SK-N-SH (cell line): ENCODE data around the gene RARA. TPM values are rescaled to one million over a fixed set of nuclear protein-coding genes. Genes with fewer than 3 reads are reported as not detected.

Source experiments
- CTCF ChIA-PET: fragments of 300-600, 350-600 bp; formaldehyde crosslinking; extraction: SDS; loops from one replicate; lab custom pipeline; 2021; lab: Yijun Ruan, JAX
- POLR2A ChIA-PET: fragments of 350-600 bp; sonication (Branson Sonifier 250); formaldehyde crosslinking; extraction: SDS; loops from one replicate; lab custom pipeline; 2020; ENCODE audit warnings: antibody characterized with exemption, inconsistent platforms; lab: Yijun Ruan, JAX
- DNase-seq: peaks from one replicate; pipeline ENCODE4 v3.0.0; 2012
- H2AFZ ChIP-seq: fragments of 200-600 bp; sonication (generic); 2 replicates; pipeline ENCODE4 v1.8.1; 2016; ENCODE audit warnings: antibody characterized with exemption, mild to moderate bottlenecking, low read depth
- H3F3A ChIP-seq: fragments of 200-600 bp; sonication (generic); replicated peaks from 2 replicates; pipeline ENCODE3; 2016; ENCODE audit warnings: antibody characterized with exemption, mild to moderate bottlenecking; ENCODE audit not compliant: insufficient read depth
- H3K27ac ChIP-seq, 2 experiments: fragments of 200-500 bp in 1 of 2; fragments of 200-600 bp in 1 of 2; sonication (Bioruptor generic) in 1 of 2; sonication (generic), shearing (Covaris generic) in 1 of 2; 2 replicates each; pipeline versions ENCODE4 v1.5.1 to v1.6.1; 2014 to 2016; ENCODE audit warnings: low read depth in 2 of 2, inconsistent platforms in 1 of 2, low read length in 1 of 2, mild to moderate bottlenecking in 1 of 2, mixed read lengths in 1 of 2
- H3K27me3 ChIP-seq: fragments of 200-600 bp; sonication (generic), shearing (Covaris generic); 2 replicates; pipeline ENCODE4 v1.6.1; 2016; ENCODE audit warnings: mixed run types; ENCODE audit not compliant: insufficient read depth
- H3K36me3 ChIP-seq, 2 experiments: fragments of 200-500 bp in 1 of 2; fragments of 200-600 bp in 1 of 2; sonication (Bioruptor generic) in 1 of 2; sonication (generic) in 1 of 2; replicated peaks in 1 of 2; 2 replicates each; pipeline versions ENCODE3 to v1.5.1; 2014 to 2016; ENCODE audit warnings: low read length in 1 of 2, mild to moderate bottlenecking in 1 of 2; ENCODE audit not compliant: insufficient read depth in 2 of 2, control insufficient read depth in 1 of 2
- H3K4me1 ChIP-seq, 2 experiments: fragments of 200-500 bp in 1 of 2; fragments of 200-600 bp in 1 of 2; sonication (Bioruptor generic) in 1 of 2; sonication (generic), shearing (Covaris generic) in 1 of 2; 2 replicates each; pipeline versions ENCODE4 v1.5.1 to v1.6.1; 2014 to 2016; ENCODE audit warnings: low read depth in 1 of 2, low read length in 1 of 2, mixed run types in 1 of 2; ENCODE audit not compliant: insufficient read depth in 2 of 2, control insufficient read depth in 1 of 2
- H3K4me2 ChIP-seq: fragments of 200-600 bp; sonication (generic), shearing (Covaris generic); 2 replicates; pipeline ENCODE4 v1.6.1; 2017; ENCODE audit warnings: mixed run types
- H3K4me3 ChIP-seq, 2 experiments: fragments of 200-500 bp in 1 of 2; fragments of 200-600 bp in 1 of 2; sonication (Bioruptor generic) in 1 of 2; sonication (generic), shearing (Covaris generic) in 1 of 2; 2 replicates each; pipeline versions ENCODE4 v1.5.1 to v1.8.1; 2014 to 2016; ENCODE audit warnings: low read depth in 2 of 2, inconsistent platforms in 1 of 2, low read length in 1 of 2, mild to moderate bottlenecking in 1 of 2, mixed read lengths in 1 of 2, moderate library complexity in 1 of 2
- H3K79me2 ChIP-seq: fragments of 200-600 bp; sonication (generic); 2 replicates; pipeline ENCODE4 v1.8.1; 2017; ENCODE audit warnings: mild to moderate bottlenecking; ENCODE audit not compliant: insufficient read depth
- H3K9ac ChIP-seq: fragments of 200-600 bp; sonication (generic); 2 replicates; pipeline ENCODE4 v1.6.1; 2017; ENCODE audit warnings: mixed run types
- H3K9me2 ChIP-seq: fragments of 200-600 bp; sonication (generic); 2 replicates; pipeline ENCODE4 v1.6.1; 2017; ENCODE audit warnings: mixed run types
- H3K9me3 ChIP-seq: fragments of 200-600 bp; sonication (generic); 2 replicates; pipeline ENCODE4 v1.6.1; 2017; ENCODE audit warnings: mixed run types, mild to moderate bottlenecking, moderate library complexity
- H4K20me1 ChIP-seq: fragments of 200-600 bp; sonication (generic); 2 replicates; pipeline ENCODE4 v1.6.1; 2017; ENCODE audit warnings: mild to moderate bottlenecking, mixed run types; ENCODE audit not compliant: insufficient read depth
- CHD2 ChIP-seq: fragments of 150-350 bp; IDR thresholded peaks from 2 replicates; pipeline ENCODE4 v1.6.1; 2018; ENCODE audit warnings: low read length; ENCODE audit not compliant: partially characterized antibody
- CTCF ChIP-seq: fragments of 200-600 bp; sonication (generic); IDR thresholded peaks from 2 replicates; pipeline ENCODE4 v1.6.1; 2017; ENCODE audit warnings: antibody characterized with exemption, mild to moderate bottlenecking, moderate library complexity
- ELF1 ChIP-seq: IDR thresholded peaks from 2 replicates; pipeline ENCODE4 v1.4.0; 2012
- EP300 ChIP-seq, 2 experiments: IDR thresholded peaks; 2 replicates each; pipeline versions ENCODE4 v1.4.0 to v1.6.1; 2012; ENCODE audit warnings: borderline replicate concordance in 1 of 2, low read depth in 1 of 2, low read length in 1 of 2
- EZH2phosphoT487 ChIP-seq: fragments of 200-600 bp; sonication (generic); IDR thresholded peaks from 2 replicates; pipeline ENCODE4 v1.6.1; 2017; ENCODE audit warnings: low read depth, mixed run types, mild to moderate bottlenecking, antibody characterized with exemption, moderate library complexity, borderline replicate concordance
- FOSL2 ChIP-seq: IDR thresholded peaks from 2 replicates; pipeline ENCODE4 v1.4.0; 2012; ENCODE audit warnings: low read depth, mild to moderate bottlenecking, moderate library complexity, borderline replicate concordance
- GABPA ChIP-seq: IDR thresholded peaks from 2 replicates; pipeline ENCODE4 v1.4.0; 2012; ENCODE audit warnings: low read depth, mild to moderate bottlenecking
- GATA2 ChIP-seq: sonication (generic); formaldehyde crosslinking; IDR thresholded peaks from 2 replicates; pipeline ENCODE4 v1.5.0; 2020; ENCODE audit warnings: mild to moderate bottlenecking, missing genetic modification reagents
- JUND ChIP-seq: IDR thresholded peaks from 2 replicates; pipeline ENCODE4 v1.4.0; 2012
- MAX ChIP-seq: IDR thresholded peaks from 2 replicates; pipeline ENCODE4 v1.4.0; 2012; ENCODE audit warnings: low read depth
- MXI1 ChIP-seq: IDR thresholded peaks from 2 replicates; pipeline ENCODE4 v1.6.1; 2012; ENCODE audit warnings: mild to moderate bottlenecking, low read depth, low read length, improper control_type of control experiment
- NFIC ChIP-seq: IDR thresholded peaks from 2 replicates; pipeline ENCODE4 v1.4.0; 2012; ENCODE audit warnings: borderline replicate concordance
- NRF1 ChIP-seq: IDR thresholded peaks from 2 replicates; pipeline ENCODE4 v1.6.1; 2012; ENCODE audit warnings: low read depth, mild to moderate bottlenecking, low read length
- POLR2AphosphoS5 ChIP-seq: IDR thresholded peaks from 2 replicates; pipeline ENCODE4 v1.6.1; 2012; ENCODE audit warnings: low read depth, low read length
- RAD21 ChIP-seq: IDR thresholded peaks from 2 replicates; pipeline ENCODE4 v1.6.1; 2012; ENCODE audit warnings: mild to moderate bottlenecking, low read length
- RCOR1 ChIP-seq: fragments of 150-350 bp; IDR thresholded peaks from 2 replicates; pipeline ENCODE4 v1.6.1; 2017; ENCODE audit warnings: antibody characterized with exemption, low read length
- REST ChIP-seq: IDR thresholded peaks from 2 replicates; pipeline ENCODE4 v1.6.1; 2012; ENCODE audit warnings: mild to moderate bottlenecking, low read depth, low read length, moderate library complexity
- RFX5 ChIP-seq: IDR thresholded peaks from 2 replicates; pipeline ENCODE4 v1.6.1; 2012; ENCODE audit warnings: mild to moderate bottlenecking, improper control_type of control experiment, low read length
- RXRA ChIP-seq: IDR thresholded peaks from 2 replicates; pipeline ENCODE4 v1.4.0; 2012; ENCODE audit warnings: low read depth, mild to moderate bottlenecking, borderline replicate concordance
- SIN3A ChIP-seq: IDR thresholded peaks from 2 replicates; pipeline ENCODE4 v1.6.1; 2012; ENCODE audit warnings: low read depth, mild to moderate bottlenecking, low read length, moderate library complexity, borderline replicate concordance
- TAF1 ChIP-seq: IDR thresholded peaks from 2 replicates; pipeline ENCODE4 v1.6.1; 2012; ENCODE audit warnings: low read depth, mild to moderate bottlenecking, low read length, moderate library complexity, borderline replicate concordance
- TCF12 ChIP-seq: IDR thresholded peaks from 2 replicates; pipeline ENCODE4 v1.4.0; 2012
- TEAD4 ChIP-seq: IDR thresholded peaks from 2 replicates; pipeline ENCODE4 v1.4.0; 2012; ENCODE audit warnings: mild to moderate bottlenecking, borderline replicate concordance; ENCODE audit not compliant: insufficient read depth
- USF1 ChIP-seq: IDR thresholded peaks from 2 replicates; pipeline ENCODE4 v1.4.0; 2012; ENCODE audit warnings: low read depth, borderline replicate concordance
- USF2 ChIP-seq: fragments of 150-350 bp; IDR thresholded peaks from 2 replicates; pipeline ENCODE4 v1.6.1; 2017; ENCODE audit warnings: antibody characterized with exemption, low read length, low read depth, borderline replicate concordance
- YY1 ChIP-seq: IDR thresholded peaks from 2 replicates; pipeline ENCODE4 v1.4.0; 2012; ENCODE audit warnings: low read depth, mild to moderate bottlenecking
- WGBS: methylation state at CpG from one replicate; pipeline ENCODE4 v1.1.6; 2017; ENCODE audit warnings: low lambda C conversion rate; 5-methylcytosine and 5-hydroxymethylcytosine counted together
- polyA plus RNA-seq, 3 experiments: library from polyadenylated mRNA; depleted of rRNA; stranded (reverse); fragments of >200 nt; gene quantifications; 2 replicates each; pipeline ENCODE4 v1.2.3, GENCODE V29; 2012

Gene RARA
- polyA plus RNA-seq, 1 of the 3 experiments (the other 2 are of a cell fraction) = 13.3 TPM

GRCh38 chr17:40316571-40317344 is 7.8 kb downstream of the RARA start:
- peak; percentile 87 for DNase-seq
- H3K9ac ChIP-seq = peak overlapping the region; percentile 84
- 9% methylated on average over 23 of the region's 38 CpGs for WGBS
- no peaks in the 10 kb centered on the region for H3K36me3 ChIP-seq
- H3K4me1 ChIP-seq = peaks cover 61 to 91% of the 10 kb centered on the region in 2 experiments
- H3K9me2 ChIP-seq = no peaks in the 10 kb centered on the region
- H2AFZ ChIP-seq = no peak overlapping the region
- H4K20me1 ChIP-seq = peaks cover 17% of the 10 kb centered on the region
- H3K79me2 ChIP-seq = peaks cover 57% of the 10 kb centered on the region
- no peaks in the 10 kb centered on the region for H3K27me3 ChIP-seq
- peak overlapping the region; percentile 89 to 96 for H3K4me3 ChIP-seq
- H3F3A ChIP-seq = peaks cover 39% of the 10 kb centered on the region
- POLR2A ChIA-PET = interaction anchor here (0.7 to 2.9 kb wide), 8 partner anchors 8 to 35 kb away, joined by 3 to 7 read pairs (median 4); partner anchors contain the start of gene RARA
- H3K9me3 ChIP-seq = no peaks in the 10 kb centered on the region
- H3K4me2 ChIP-seq = peak overlapping the region; percentile 95
- CTCF ChIA-PET = interaction anchor here (0.7 to 57.6 kb wide), 8 partner anchors 11 to 252 kb away, joined by 3 to 1706 read pairs (median 4); partner anchors contain the start of genes CDC6, GJD3 and RARA
- H3K27ac ChIP-seq = peak overlapping the region; percentile 94 to 95
- TF ChIP-seq ELF1 (no peak), EP300 (IDR thresholded peaks at IDR 0.05; ENCODE audit: borderline replicate concordance in 1 of 2, low read depth in 1 of 2, low read length in 1 of 2) (peak in 1 of 2 experiments; percentile 78; a peak in 1 of 4 replicates), USF2 (no peak), RCOR1 (peak; percentile 62; the same call in 1 of the 2 replicates), NFIC (peak; percentile 61; the same call in 1 of the 2 replicates), RXRA (0 out of 2 replicates have a peak, but pooled peaks have one; percentile 30), MAX (peak; percentile 72), FOSL2 (peak; percentile 12; the same call in 1 of the 2 replicates), MXI1 (peak; percentile 61; the same call in 1 of the 2 replicates), CHD2 (peak; percentile 9), TEAD4 (peak; percentile 82), EZH2phosphoT487 (no peak), TAF1 (peak; percentile 51; the same call in 1 of the 2 replicates), YY1 (no peak), REST (no peak), RAD21 (peak; percentile 28), CTCF (no peak), POLR2AphosphoS5 (no peak; the same call in 1 of the 2 replicates), JUND (peak; percentile 16; the same call in 1 of the 2 replicates), GABPA (0 out of 2 replicates have a peak, but pooled peaks have one; percentile 12), GATA2 (CRISPR knock-in tag) (no peak), RFX5 (no peak), SIN3A (no peak), USF1 (no peak), TCF12 (peak; percentile 91), NRF1 (no peak)
